Stimulated activated naive B cell treated with anti-CD40 and anti-IgM and Interleukin-4, amounts not matched to agents 10 μg/mL and 1 μg/mL and 100 μg/mL, for 72 hours (primary cell): ENCODE data around the gene DOK6.

ENCODE experiments used
- ATAC-seq, 2 donors: fragments of 150-1000 bp; cut with Tn5 transposase; replicated peaks; 2 replicates each; pipeline ENCODE4 v1.10.0; 2021; ENCODE audit warnings: moderate library complexity in 1 of 2
- DNase-seq: peaks from one replicate; pipeline ENCODE4 v3.0.0; 2021
- H3K27ac Mint-ChIP-seq: one replicate; pipeline ENCODE4 v1.8.0; 2022; ENCODE audit warnings: mild to moderate bottlenecking, mixed read lengths
- H3K27me3 Mint-ChIP-seq, 2 donors: one replicate each; pipeline ENCODE4 v1.8.0; 2022; ENCODE audit warnings: mixed read lengths in 2 of 2
- H3K36me3 Mint-ChIP-seq, 2 donors: one replicate each; pipeline ENCODE4 v1.8.0; 2022; ENCODE audit warnings: mixed read lengths in 2 of 2, mild to moderate bottlenecking in 1 of 2
- H3K4me1 Mint-ChIP-seq, 2 donors: one replicate each; pipeline ENCODE4 v1.8.0; 2022; ENCODE audit warnings: mixed read lengths in 2 of 2, mild to moderate bottlenecking in 1 of 2
- H3K4me3 Mint-ChIP-seq, 2 donors: one replicate each; pipeline ENCODE4 v1.8.0; 2022; ENCODE audit warnings: mild to moderate bottlenecking in 2 of 2, mixed read lengths in 2 of 2, moderate library complexity in 1 of 2
- H3K9me3 Mint-ChIP-seq, 2 donors: one replicate each; pipeline ENCODE4 v1.8.0; 2022; ENCODE audit warnings: mixed read lengths in 2 of 2, mild to moderate bottlenecking in 1 of 2

Gene DOK6

GRCh38 chr18:69400976-69401225, 213 bp downstream of the DOK6 start:
- no peaks in the 10 kb centered on the region for H3K36me3 Mint-ChIP-seq
- ATAC-seq = no peak
- H3K27ac Mint-ChIP-seq = no peak overlapping the region
- no peak for DNase-seq
- no peak overlapping the region for H3K4me3 Mint-ChIP-seq
- H3K9me3 Mint-ChIP-seq = no peaks in the 10 kb centered on the region
- peaks cover 37 to 38% of the 10 kb centered on the region in 2 donors for H3K27me3 Mint-ChIP-seq
- peaks cover 2 to 6% of the 10 kb centered on the region in 2 donors for H3K4me1 Mint-ChIP-seq

- H3K9me3 Mint-ChIP-seq = no peaks in the 10 kb centered on the region
- H3K4me1 Mint-ChIP-seq = peaks cover 2 to 6% of the 10 kb centered on the region in 2 donors
- no peak for DNase-seq
- H3K36me3 Mint-ChIP-seq = no peaks in the 10 kb centered on the region
- peaks cover 37 to 38% of the 10 kb centered on the region in 2 donors for H3K27me3 Mint-ChIP-seq
- no peak for ATAC-seq
- no peak overlapping the region for H3K27ac Mint-ChIP-seq
- H3K4me3 Mint-ChIP-seq = no peak overlapping the region
Measured at GRCh38 chr18:69401226-69401971, 711 bp downstream of the DOK6 start.

DNA sequence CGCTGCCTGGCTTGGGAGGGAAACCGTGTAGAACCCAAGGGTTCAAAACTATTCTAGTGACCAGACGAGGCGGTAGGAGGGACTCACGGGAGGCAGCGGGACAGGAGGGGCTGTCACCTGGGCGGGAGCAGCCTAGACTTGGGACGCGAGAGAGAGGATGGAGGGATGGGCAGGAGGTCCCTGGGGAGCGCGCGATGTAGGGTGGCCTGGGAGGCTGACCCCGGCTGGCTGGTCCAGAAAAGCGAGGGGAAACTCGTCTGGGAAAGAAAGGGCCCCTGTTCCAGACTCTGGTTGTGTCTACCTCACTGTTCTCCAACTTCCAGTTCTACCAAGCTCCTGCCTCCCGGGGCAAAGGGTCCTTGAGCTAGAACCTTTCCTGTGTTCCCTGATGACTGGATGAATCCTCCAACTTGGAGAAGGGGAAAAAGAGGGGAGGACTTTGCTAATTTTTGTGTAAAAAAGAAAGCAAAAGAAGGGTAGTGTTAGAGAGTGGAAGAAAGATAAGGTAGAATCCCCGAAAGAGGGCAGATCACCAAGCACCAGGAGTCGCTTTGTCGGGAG, 1.4 kb downstream of the DOK6 start:
- no peaks in the 10 kb centered on the region for H3K9me3 Mint-ChIP-seq
- peaks cover 36 to 38% of the 10 kb centered on the region in 2 donors for H3K27me3 Mint-ChIP-seq
- H3K27ac Mint-ChIP-seq = no peak overlapping the region
- H3K36me3 Mint-ChIP-seq = no peaks in the 10 kb centered on the region
- ATAC-seq (no peak), DNase-seq (no peak)
- peaks cover 2 to 6% of the 10 kb centered on the region in 2 donors for H3K4me1 Mint-ChIP-seq
- H3K4me3 Mint-ChIP-seq = no peak overlapping the region

DNA sequence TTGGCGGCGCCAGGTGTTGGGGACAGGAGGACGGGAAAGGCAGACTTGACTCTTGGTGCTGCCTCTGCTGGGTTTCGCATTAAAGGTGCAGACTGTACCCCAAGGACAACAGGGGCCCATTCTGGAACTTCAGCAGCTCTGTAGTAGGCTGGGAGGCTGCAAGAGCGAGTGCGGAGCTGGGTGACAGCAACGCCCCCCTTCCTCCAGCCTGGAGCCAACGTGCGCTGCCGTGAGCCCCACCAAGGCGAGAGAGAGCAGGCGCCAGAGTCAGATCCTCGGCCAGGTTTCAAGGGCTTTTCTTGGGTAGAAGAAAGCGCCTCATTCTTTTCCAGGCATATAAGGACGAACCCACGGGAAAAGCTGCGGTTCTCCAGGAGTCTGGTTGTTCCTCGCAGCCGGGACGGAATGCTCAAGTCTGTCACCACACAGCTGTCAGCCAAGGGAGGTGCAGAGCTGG, 1.9 kb downstream of the DOK6 start:
- no peak for DNase-seq
- Mint-ChIP-seq H3K4me1 (peaks cover 2 to 6% of the 10 kb centered on the region in 2 donors), H3K4me3 (no peak overlapping the region), H3K9me3 (no peaks in the 10 kb centered on the region), H3K36me3 (no peaks in the 10 kb centered on the region), H3K27ac (no peak overlapping the region), H3K27me3 (peaks cover 33 to 38% of the 10 kb centered on the region in 2 donors)
- ATAC-seq = no peak

GRCh38 chr18:69408522-69408921, 7.8 kb downstream of the DOK6 start:
- DNase-seq = no peak
- Mint-ChIP-seq H3K27ac (no peak overlapping the region), H3K36me3 (no peaks in the 10 kb centered on the region), H3K27me3 (peaks cover 0 to 7% of the 10 kb centered on the region in 2 donors), H3K9me3 (peaks cover 0 to 3% of the 10 kb centered on the region in 2 donors), H3K4me1 (no peaks in the 10 kb centered on the region), H3K4me3 (no peak overlapping the region)
- no peak for ATAC-seq

DNA sequence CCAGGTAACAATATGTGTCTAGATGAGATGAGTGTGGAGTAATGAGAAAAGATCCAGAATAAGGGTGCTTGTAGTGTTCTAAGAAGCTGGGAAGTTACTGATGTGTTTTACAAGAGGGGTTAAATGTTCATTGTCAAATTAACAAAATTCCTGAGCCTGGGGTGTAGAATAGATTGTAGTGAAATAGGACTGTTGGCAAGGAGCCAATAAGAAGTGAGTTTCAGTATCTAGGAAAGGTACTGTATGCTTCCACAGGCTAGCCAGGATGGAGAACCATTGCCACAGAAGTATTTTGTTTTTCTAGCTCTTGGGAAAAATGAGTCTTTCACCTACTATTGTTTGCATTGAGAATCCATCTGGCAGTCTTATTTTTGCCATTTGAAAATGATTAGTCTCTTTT, 10.5 kb downstream of the DOK6 start:
- no peaks in the 10 kb centered on the region for H3K36me3 Mint-ChIP-seq
- H3K4me1 Mint-ChIP-seq = no peaks in the 10 kb centered on the region
- H3K27me3 Mint-ChIP-seq = no peaks in the 10 kb centered on the region
- H3K4me3 Mint-ChIP-seq = no peak overlapping the region
- no peak for DNase-seq
- no peak for ATAC-seq
- H3K27ac Mint-ChIP-seq = no peak overlapping the region
- H3K9me3 Mint-ChIP-seq = peaks cover 0 to 5% of the 10 kb centered on the region in 2 donors

- H3K36me3 Mint-ChIP-seq = no peaks in the 10 kb centered on the region
- H3K4me1 Mint-ChIP-seq = no peaks in the 10 kb centered on the region
Measured at GRCh38 chr18:69414184-69414583, 13.5 kb downstream of the DOK6 start.

GRCh38 chr18:69432847-69433246, 32.2 kb downstream of the DOK6 start:
- Mint-ChIP-seq H3K4me3 (no peak overlapping the region), H3K27me3 (no peaks in the 10 kb centered on the region), H3K4me1 (no peaks in the 10 kb centered on the region), H3K36me3 (no peaks in the 10 kb centered on the region), H3K9me3 (peaks cover 0 to 1% of the 10 kb centered on the region in 2 donors), H3K27ac (no peak overlapping the region)
- DNase-seq (no peak), ATAC-seq (no peak)

More at GRCh38 chr18:69414184-69414583, 13.5 kb downstream of the DOK6 start:
- H3K9me3 Mint-ChIP-seq = peaks cover 0 to 2% of the 10 kb centered on the region in 2 donors
- no peaks in the 10 kb centered on the region for H3K27me3 Mint-ChIP-seq
- ATAC-seq = no peak
- no peak for DNase-seq
- no peak overlapping the region for H3K4me3 Mint-ChIP-seq
- no peak overlapping the region for H3K27ac Mint-ChIP-seq

GRCh38 chr18:69435000-69435399, 34.3 kb downstream of the DOK6 start:
- DNase-seq (no peak), ATAC-seq (no peak)
- Mint-ChIP-seq H3K36me3 (no peaks in the 10 kb centered on the region), H3K27ac (no peak overlapping the region), H3K4me1 (no peaks in the 10 kb centered on the region), H3K27me3 (no peaks in the 10 kb centered on the region), H3K9me3 (peaks cover 0 to 6% of the 10 kb centered on the region in 2 donors), H3K4me3 (no peak overlapping the region)

- DNase-seq (no peak), ATAC-seq (no peak)
- H3K9me3 Mint-ChIP-seq = peaks cover 0 to 10% of the 10 kb centered on the region in 2 donors
- no peak overlapping the region for H3K27ac Mint-ChIP-seq
- no peaks in the 10 kb centered on the region for H3K4me1 Mint-ChIP-seq
- H3K36me3 Mint-ChIP-seq = no peaks in the 10 kb centered on the region
- H3K27me3 Mint-ChIP-seq = no peaks in the 10 kb centered on the region
- no peak overlapping the region for H3K4me3 Mint-ChIP-seq
Measured at GRCh38 chr18:69444221-69444620, 43.5 kb downstream of the DOK6 start.

- DNase-seq = no peak
- no peaks in the 10 kb centered on the region for H3K27me3 Mint-ChIP-seq
- H3K4me1 Mint-ChIP-seq = no peaks in the 10 kb centered on the region
- H3K27ac Mint-ChIP-seq = no peak overlapping the region
- H3K9me3 Mint-ChIP-seq = peaks cover 0 to 4% of the 10 kb centered on the region in 2 donors
- no peak overlapping the region for H3K4me3 Mint-ChIP-seq
- no peak for ATAC-seq
- no peaks in the 10 kb centered on the region for H3K36me3 Mint-ChIP-seq
Measured at GRCh38 chr18:69447886-69448285, 47.2 kb downstream of the DOK6 start.

- Mint-ChIP-seq H3K4me3 (no peak overlapping the region), H3K27ac (no peak overlapping the region), H3K36me3 (no peaks in the 10 kb centered on the region), H3K9me3 (no peaks in the 10 kb centered on the region), H3K27me3 (no peaks in the 10 kb centered on the region), H3K4me1 (no peaks in the 10 kb centered on the region)
- DNase-seq = no peak
- no peak for ATAC-seq
Measured at GRCh38 chr18:69455125-69455524, 54.4 kb downstream of the DOK6 start.

- ATAC-seq = no peak
Measured at GRCh38 chr18:69469444-69469919, 68.8 kb downstream of the DOK6 start.

GRCh38 chr18:69480460-69480859, 79.8 kb downstream of the DOK6 start:
- H3K27me3 Mint-ChIP-seq = no peaks in the 10 kb centered on the region
- DNase-seq = no peak
- peaks cover 0 to 2% of the 10 kb centered on the region in 2 donors for H3K9me3 Mint-ChIP-seq
- H3K4me3 Mint-ChIP-seq = no peak overlapping the region
- no peak for ATAC-seq
- H3K27ac Mint-ChIP-seq = no peak overlapping the region
- no peaks in the 10 kb centered on the region for H3K4me1 Mint-ChIP-seq
- H3K36me3 Mint-ChIP-seq = no peaks in the 10 kb centered on the region

More at GRCh38 chr18:69469444-69469919, 68.8 kb downstream of the DOK6 start:
- Mint-ChIP-seq H3K4me3 (no peak overlapping the region), H3K27me3 (no peaks in the 10 kb centered on the region), H3K4me1 (no peaks in the 10 kb centered on the region), H3K36me3 (no peaks in the 10 kb centered on the region), H3K27ac (no peak overlapping the region), H3K9me3 (peaks cover 0 to 2% of the 10 kb centered on the region in 2 donors)
- DNase-seq = no peak

GRCh38 chr18:69483574-69483973, 82.9 kb downstream of the DOK6 start:
- Mint-ChIP-seq H3K4me1 (no peaks in the 10 kb centered on the region), H3K27me3 (no peaks in the 10 kb centered on the region), H3K9me3 (peaks cover 0 to 3% of the 10 kb centered on the region in 2 donors), H3K27ac (no peak overlapping the region), H3K4me3 (no peak overlapping the region), H3K36me3 (no peaks in the 10 kb centered on the region)
- ATAC-seq = no peak
- DNase-seq = no peak
